Prostate gland (tissue), 2 donors: ENCODE measurements around the gene MRPL18.

Experiments
- POLR2A ChIP-seq: fragments of 450-650 bp; IDR thresholded peaks from one replicate; pipeline ENCODE4 v1.6.1; 2016; ENCODE audit warnings: antibody characterized with exemption, mild to moderate bottlenecking
- POLR2AphosphoS5 ChIP-seq: sonication (generic); formaldehyde crosslinking; IDR thresholded peaks from one replicate; pipeline ENCODE4 v1.6.1; 2017; ENCODE audit warnings: antibody characterized with exemption
- TF ChIP-seq, protein P1 (sequence below), 4 experiments: fragments of 200-600 bp in 2 of 4; fragments of 450-650 bp in 2 of 4; sonication (generic) in 2 of 4; IDR thresholded peaks; 1 replicate in 3 of 4; 2 replicates in 1 of 4; pipeline ENCODE4 v1.5.1; 2016 to 2019; ENCODE audit warnings: antibody characterized with exemption in 4 of 4, mild to moderate bottlenecking in 2 of 4, moderate library complexity in 2 of 4

DNA sequence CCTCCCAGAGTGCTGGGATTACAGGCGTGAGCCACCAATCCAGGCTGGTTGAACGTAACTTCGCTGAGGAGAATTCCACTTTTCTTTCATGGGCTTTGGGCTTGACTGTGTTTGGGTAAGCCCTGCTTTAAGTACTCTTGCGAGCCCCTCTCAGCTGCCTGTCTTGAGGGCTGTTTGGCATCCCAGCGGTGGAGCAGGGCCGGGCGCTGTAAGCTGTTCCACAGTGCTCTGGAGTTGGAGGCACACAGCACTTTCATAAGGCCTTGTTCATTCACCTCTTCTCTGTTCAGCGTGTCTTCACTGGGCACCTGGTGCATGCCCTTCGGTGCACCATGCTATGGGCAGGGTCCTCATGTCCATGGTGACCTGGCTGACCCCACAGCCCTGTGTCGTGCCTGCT, 31.5 kb downstream of the MRPL18 start:
- TF ChIP-seq POLR2A: no peak
- TF ChIP-seq, protein P1, sequence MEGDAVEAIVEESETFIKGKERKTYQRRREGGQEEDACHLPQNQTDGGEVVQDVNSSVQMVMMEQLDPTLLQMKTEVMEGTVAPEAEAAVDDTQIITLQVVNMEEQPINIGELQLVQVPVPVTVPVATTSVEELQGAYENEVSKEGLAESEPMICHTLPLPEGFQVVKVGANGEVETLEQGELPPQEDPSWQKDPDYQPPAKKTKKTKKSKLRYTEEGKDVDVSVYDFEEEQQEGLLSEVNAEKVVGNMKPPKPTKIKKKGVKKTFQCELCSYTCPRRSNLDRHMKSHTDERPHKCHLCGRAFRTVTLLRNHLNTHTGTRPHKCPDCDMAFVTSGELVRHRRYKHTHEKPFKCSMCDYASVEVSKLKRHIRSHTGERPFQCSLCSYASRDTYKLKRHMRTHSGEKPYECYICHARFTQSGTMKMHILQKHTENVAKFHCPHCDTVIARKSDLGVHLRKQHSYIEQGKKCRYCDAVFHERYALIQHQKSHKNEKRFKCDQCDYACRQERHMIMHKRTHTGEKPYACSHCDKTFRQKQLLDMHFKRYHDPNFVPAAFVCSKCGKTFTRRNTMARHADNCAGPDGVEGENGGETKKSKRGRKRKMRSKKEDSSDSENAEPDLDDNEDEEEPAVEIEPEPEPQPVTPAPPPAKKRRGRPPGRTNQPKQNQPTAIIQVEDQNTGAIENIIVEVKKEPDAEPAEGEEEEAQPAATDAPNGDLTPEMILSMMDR (IDR thresholded peaks at IDR 0.05): no peak
- TF ChIP-seq POLR2AphosphoS5: no peak
